NOMO-1 treated with dmso at 0.1 percent for 144 hours (cell line): ENCODE measurements around the gene WDR37.

Experiments
- DNase-seq: peaks from one replicate; lab custom pipeline; 2025; ENCODE audit not compliant: unreplicated experiment; lab: John Stamatoyannopoulos, UW

Gene WDR37

GRCh38 chr10:1166101-1166827, 110.1 kb downstream of the WDR37 start:
- no peak for DNase-seq

GRCh38 chr10:1166828-1167275, 110.7 kb downstream of the WDR37 start:
- no peak for DNase-seq

DNA sequence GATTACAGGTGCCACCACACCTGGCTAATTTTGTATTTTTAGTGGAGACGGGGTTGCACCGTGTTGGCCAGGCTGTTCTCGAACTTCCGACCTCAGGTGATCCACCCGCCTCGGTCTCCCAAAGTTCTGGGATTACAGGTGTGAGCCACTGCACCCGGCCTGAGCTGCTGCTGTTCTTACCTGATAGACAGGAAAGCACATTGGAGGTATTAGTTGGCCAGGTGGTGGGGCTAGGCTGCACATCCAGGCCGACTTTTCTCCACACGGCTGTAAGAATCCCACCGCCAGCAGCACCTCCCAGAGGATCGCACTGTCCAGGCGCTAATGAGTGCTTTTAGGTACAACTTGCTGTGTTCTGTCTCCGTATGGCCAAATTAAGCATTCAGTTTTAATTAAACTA, 112.6 kb downstream of the WDR37 start:
- no peak for DNase-seq

DNA sequence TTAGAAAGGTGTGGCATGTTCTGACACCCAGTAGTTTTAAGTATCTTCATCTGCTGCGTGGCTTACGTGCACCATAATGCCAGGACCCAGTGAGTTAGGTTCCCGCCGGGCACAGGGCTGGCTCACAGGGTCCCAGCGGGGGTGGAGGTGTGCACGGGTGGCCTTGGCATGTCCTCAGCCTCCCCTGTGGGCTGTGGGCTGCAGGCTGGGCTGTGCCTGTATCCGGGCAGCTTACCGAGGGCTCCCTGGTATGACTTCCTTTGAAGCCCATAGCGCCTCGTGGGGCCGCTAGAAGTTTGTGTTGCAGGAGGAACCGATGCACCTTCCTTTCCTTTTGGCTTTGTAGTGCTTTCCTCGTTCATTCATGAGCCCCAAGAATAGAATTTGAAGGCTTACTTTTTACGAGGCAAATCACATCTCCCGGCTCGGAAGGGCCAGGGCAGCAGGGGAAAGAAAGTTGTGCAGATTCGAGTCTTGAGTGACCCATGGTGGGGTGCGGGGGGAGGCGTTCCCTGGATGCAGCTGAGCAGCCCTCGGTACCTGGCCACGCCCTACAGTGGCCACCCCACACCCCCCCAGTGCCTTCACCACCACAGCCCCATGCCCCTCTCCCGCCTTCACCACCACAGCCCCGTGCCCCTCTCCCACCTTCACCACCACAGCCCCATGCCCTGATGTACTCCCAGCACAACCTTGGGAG, 113.2 kb downstream of the WDR37 start:
- DNase-seq, result no peak

- no peak for DNase-seq
Measured at GRCh38 chr10:1169981-1170866, 114.0 kb downstream of the WDR37 start.

- DNase-seq, result no peak
Measured at GRCh38 chr10:1170867-1171180, 114.6 kb downstream of the WDR37 start.

- DNase-seq, result no peak
Measured at GRCh38 chr10:1171182-1171581, 115.0 kb downstream of the WDR37 start.

DNA sequence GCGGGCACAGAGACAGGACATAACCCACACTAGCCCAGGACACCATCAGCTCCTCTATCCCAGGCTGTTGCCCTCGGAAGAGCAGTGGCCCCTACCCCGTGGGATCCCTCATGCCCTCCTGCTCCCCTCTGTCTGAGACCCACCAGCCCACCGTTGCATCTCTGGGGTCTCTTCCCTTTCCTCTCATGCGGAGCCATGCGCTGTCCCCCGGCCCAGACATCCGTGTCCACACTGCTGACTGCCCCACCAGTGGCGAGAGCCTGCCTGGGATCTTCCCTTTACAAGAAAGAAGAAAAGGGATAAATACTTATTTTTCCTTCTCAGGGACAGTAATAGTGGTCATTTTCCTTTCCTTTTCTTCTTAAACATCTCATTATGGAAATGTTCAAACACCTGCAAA, 115.4 kb downstream of the WDR37 start:
- DNase-seq, result no peak

DNA sequence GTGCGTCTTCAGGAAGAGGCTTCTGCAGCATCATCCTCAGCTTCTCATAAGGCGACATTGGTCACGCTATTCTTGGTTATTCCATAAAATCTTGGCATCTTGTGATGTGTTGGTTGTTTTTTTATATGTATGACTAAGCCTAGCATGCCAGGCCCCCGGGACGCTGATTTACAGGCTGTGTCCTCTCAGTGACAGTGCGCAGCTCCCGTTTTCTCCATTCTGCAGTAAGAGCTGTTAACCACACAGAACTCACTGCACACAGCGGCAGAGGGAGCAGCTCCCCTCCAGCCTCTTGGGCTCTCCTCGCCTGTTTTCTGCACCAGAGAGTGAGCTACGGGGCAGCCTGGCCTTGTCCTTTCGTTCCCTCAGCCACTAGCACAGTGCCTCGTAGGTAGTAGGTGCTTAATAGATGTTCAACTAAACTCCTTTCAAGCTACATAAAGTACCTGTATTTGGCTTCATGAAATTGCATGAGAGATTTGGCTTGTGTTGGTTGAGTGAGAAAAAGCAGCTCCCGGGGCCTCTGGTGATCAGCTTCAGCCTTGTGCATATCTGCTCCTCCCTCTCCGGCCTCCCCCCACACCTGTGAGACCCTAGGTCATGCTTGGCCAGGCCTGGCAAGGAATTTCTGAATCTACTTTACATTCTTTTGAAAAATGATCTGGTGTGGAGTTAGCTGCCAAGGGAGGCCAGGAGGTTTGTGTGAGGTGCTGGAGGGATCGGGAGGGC, 116.2 kb downstream of the WDR37 start:
- no peak for DNase-seq

DNA sequence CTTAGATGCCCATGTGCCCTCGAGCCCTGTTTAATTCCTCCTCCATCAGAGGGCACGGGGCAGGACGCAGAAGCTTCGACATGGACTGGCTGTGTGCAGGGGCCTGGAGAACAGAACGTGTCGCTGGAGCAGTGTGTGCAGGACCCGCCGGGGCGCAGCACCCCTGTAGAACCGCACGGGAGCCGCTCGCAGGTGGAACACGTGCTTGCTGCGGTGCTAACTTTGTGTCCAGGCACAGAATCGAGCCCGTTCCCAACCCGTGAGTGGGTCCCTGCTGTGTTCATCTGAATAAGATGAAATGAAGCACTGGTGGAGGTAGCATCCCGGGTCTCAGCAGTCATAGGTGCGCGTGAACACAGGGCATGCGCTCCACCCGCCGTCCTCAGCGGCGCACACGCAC, 116.9 kb downstream of the WDR37 start:
- DNase-seq, result no peak

- no peak for DNase-seq
Measured at GRCh38 chr10:1174022-1174421, 117.8 kb downstream of the WDR37 start.

GRCh38 chr10:1175956-1176565, 119.9 kb downstream of the WDR37 start:
- no peak for DNase-seq

- no peak for DNase-seq
Measured at GRCh38 chr10:1177936-1178335, 121.8 kb downstream of the WDR37 start.

DNA sequence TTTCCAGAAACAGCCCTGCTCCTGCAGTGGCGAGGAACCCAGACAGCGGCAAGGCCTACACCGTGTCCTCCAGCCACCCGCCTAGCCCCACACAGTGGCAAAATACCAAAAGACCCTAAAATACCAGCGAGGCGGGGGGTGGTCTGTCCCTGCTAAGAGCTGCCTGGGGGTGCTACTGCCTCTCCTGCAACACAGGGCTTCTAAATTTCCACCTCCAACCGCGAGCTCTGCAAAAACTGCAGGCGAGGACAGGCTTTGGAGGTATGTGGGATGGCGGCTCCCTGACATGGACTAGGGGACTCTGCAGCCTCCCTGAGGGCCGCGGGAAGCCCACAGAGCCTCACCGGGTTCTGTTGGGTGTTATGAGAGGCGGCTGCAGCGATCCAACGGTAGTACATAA, 122.3 kb downstream of the WDR37 start:
- no peak for DNase-seq

DNA sequence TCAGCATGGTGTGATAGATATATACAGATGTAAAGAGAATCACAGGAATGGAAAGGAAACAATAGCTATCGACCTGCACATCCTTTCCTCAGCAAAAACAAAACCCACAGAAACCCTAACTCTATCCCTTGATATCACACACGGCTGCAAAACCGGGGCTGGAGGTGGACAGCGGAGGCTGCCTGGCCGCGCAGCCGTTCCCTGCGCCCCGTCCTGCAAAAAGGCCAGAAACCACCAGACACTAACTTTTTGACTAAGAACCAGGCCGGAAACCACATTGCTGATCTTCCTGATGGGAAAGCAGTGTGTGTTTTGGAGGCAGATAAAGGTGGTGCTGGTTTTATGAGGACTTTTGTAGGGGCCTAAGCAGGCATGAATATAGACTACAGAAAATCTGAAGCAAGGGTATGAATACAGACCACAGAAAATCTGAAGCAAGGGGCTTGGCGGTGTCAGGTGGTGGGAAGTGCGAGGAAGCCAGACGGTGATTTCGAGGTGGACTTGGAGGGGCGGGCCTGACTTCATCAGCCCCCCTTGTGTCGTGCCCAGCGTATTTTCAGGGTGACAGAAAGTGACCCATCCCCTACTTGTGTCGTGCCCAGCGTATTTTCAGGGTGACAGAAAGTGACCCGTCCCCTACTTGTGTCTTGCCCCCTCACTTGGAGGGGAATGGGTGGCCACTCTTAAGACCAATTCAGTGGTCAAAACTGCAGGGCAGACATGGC, 123.3 kb downstream of the WDR37 start:
- DNase-seq, result no peak

DNA sequence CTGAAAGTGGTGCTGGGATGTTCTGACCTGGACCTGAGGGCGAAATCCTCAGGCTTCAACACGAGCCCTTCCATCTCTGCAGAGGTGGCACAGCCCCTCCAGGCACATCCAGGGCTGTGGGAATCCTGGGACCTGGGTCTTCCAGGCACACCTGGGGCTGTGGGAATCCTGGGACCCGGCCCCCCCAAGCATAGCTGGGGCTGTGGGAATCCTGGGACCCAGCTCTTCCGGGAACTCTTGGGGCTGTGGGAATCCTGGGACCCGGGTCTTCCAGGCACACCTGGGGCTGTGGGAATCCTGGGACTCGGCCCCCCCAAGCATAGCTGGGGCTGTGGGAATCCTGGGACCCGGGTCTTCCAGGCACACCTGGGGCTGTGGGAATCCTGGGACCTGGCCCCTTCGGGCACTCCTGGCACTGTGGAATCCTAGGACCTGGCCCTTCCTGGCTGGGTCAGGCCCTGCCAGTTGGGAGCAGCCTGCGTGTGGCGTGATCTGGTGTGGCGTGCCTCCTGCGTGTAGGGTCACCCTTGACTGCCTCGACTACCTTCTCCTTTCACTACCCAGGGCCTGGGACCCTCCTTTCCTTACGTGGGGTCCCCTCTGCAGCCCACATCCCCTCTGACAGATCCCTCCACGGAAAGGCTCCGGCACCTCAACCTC, 124.0 kb downstream of the WDR37 start:
- no peak for DNase-seq

DNA sequence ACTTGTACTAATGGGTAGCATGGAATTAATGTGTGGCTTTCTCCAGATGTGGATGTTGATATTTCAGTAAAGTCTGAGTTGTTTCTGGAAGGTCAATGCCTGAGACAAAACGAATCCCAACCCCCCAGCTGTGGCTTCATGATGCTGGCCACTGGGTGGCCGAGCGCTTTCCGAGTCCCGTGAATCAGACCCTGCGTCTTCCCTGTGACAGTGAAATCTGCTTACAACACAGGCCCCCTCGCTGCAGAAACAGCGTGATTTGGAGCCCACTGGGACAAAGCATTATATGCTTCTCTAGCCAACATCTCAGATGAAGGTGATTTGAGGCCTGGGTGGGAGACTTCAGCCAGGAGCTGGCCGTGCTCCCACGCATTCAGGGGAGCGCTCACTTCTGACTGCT, 124.7 kb downstream of the WDR37 start:
- DNase-seq, result no peak
